ENCODE measurements around the gene OR9G1. TPM values are rescaled to one million over a fixed set of nuclear protein-coding genes. Genes with fewer than 3 reads are reported as not detected.

Gene OR9G1
- total RNA-seq, 1 donor from 2014 or later, result not detected

GRCh38 chr11:56714206-56714605 lies 15.3 kb downstream of the OR9G1 start:
- DNase-seq, result no peak

GRCh38 chr11:56716379-56716854 lies 17.5 kb downstream of the OR9G1 start:
- H3K27me3 ChIP-seq (ENCODE audit: low read depth), result no peaks in the 10 kb centered on the region
- no peak overlapping the region for H3K4me3 ChIP-seq
- TF ChIP-seq CTCF (IDR thresholded peaks at IDR 0.05; ENCODE audit: borderline replicate concordance), result no peak
- H3K36me3 ChIP-seq, result no peaks in the 10 kb centered on the region
- H3K4me1 ChIP-seq, result no peaks in the 10 kb centered on the region
- no peaks in the 10 kb centered on the region for H3K9me3 ChIP-seq (replicated peaks)
- no peak for DNase-seq
- no peak overlapping the region for H3K27ac ChIP-seq (replicated peaks)
- intact Hi-C loops (cut with micrococcal nuclease), result no loop called here

More at GRCh38 chr11:56714206-56714605, 15.3 kb downstream of the OR9G1 start:
- H3K4me3 ChIP-seq, result no peak overlapping the region
- H3K36me3 ChIP-seq, result no peaks in the 10 kb centered on the region
- intact Hi-C loops (cut with micrococcal nuclease), result no loop called here
- no peaks in the 10 kb centered on the region for H3K4me1 ChIP-seq
- peaks cover 17% of the 10 kb centered on the region for H3K9me3 ChIP-seq (replicated peaks)
- TF ChIP-seq CTCF (IDR thresholded peaks at IDR 0.05; ENCODE audit: borderline replicate concordance), result no peak
- no peaks in the 10 kb centered on the region for H3K27me3 ChIP-seq (ENCODE audit: low read depth)
- no peak overlapping the region for H3K27ac ChIP-seq (replicated peaks)

DNA sequence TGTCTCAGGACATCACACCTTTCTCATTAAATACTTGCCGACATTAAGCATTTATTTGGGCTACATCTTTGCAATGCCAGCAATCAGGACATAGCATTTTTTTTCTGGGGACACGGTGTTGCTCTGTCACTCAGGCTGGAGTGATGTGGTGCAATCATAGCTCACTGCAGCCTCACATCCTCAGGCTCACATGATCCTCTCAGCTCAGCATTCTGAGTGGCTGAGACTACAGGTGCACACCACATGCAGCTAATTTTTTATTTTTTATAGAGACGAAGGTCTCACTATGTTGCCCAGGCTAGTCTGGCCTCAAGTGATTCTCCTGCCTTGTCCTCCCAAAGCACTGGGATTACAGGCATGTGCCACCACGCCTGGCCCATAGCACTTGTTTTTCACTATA lies 21.6 kb downstream of the OR9G1 start:
- Histone ChIP-seq H3K4me1 (no peaks in the 10 kb centered on the region), H3K27me3 (ENCODE audit: low read depth) (no peaks in the 10 kb centered on the region), H3K27ac (replicated peaks) (no peak overlapping the region), H3K36me3 (no peaks in the 10 kb centered on the region), H3K9me3 (replicated peaks) (no peaks in the 10 kb centered on the region), H3K4me3 (no peak overlapping the region)
- intact Hi-C loops (cut with micrococcal nuclease), result no loop called here
- no peak for TF ChIP-seq CTCF (IDR thresholded peaks at IDR 0.05; ENCODE audit: borderline replicate concordance)
- no peak for DNase-seq

DNA sequence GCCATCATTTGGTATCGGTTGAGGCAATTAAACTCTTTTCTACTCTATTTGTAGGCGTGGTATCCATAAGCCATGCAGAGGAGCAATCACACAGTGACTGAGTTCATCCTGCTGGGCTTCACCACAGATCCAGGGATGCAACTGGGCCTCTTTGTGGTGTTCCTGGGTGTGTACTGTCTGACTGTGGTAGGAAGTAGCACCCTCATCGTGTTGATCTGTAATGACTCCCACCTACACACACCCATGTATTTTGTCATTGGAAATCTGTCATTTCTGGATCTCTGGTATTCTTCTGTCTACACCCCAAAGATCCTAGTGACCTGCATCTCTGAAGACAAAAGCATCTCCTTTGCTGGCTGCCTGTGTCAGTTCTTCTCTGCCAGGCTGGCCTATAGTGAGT lies 41.2 kb downstream of the OR9G1 start:
- H3K9me3 ChIP-seq (replicated peaks), result no peaks in the 10 kb centered on the region
- TF ChIP-seq CTCF (IDR thresholded peaks at IDR 0.05; ENCODE audit: borderline replicate concordance), result no peak
- intact Hi-C loops (cut with micrococcal nuclease), result no loop called here

GRCh38 chr11:56740886-56741285 lies 42.0 kb downstream of the OR9G1 start:
- Histone ChIP-seq H3K4me3 (no peak overlapping the region), H3K36me3 (no peaks in the 10 kb centered on the region), H3K27me3 (ENCODE audit: low read depth) (no peaks in the 10 kb centered on the region), H3K27ac (replicated peaks) (no peak overlapping the region), H3K9me3 (replicated peaks) (no peaks in the 10 kb centered on the region), H3K4me1 (no peaks in the 10 kb centered on the region)
- no peak for TF ChIP-seq CTCF (IDR thresholded peaks at IDR 0.05; ENCODE audit: borderline replicate concordance)
- DNase-seq, result no peak
- intact Hi-C loops (cut with micrococcal nuclease), result no loop called here

More for the DNA sequence above, 41.2 kb downstream of the OR9G1 start:
- Histone ChIP-seq H3K27me3 (ENCODE audit: low read depth) (no peaks in the 10 kb centered on the region), H3K27ac (replicated peaks) (no peak overlapping the region), H3K4me1 (no peaks in the 10 kb centered on the region), H3K4me3 (no peak overlapping the region), H3K36me3 (no peaks in the 10 kb centered on the region)
- no peak for DNase-seq

Data from left ventricle myocardium inferior (tissue), 1 donor.